Measurements from ENCODE around the gene DIPK1B. TPM values are rescaled to one million over a fixed set of nuclear protein-coding genes. Genes with fewer than 3 reads are reported as not detected.
"Not testable (repeated sequence)": the region's sequence is repeated elsewhere in the genome, so short reads cannot be mapped to it uniquely, and the experiment has no call there.

The DIPK1B gene
- total RNA-seq, 1 donor from 2014 or later: 11.0 TPM

GRCh38 chr9:136707011-136707410, 5.4 kb upstream of the DIPK1B start:
- Histone ChIP-seq H3K9me3 (ENCODE audit: control insufficient read depth in 3 of 3, low read length in 3 of 3) (no peaks in the 10 kb centered on the region), H3K36me3 (ENCODE audit: control insufficient read depth in 3 of 3, insufficient read depth in 3 of 3, low read length in 3 of 3) (no peaks in the 10 kb centered on the region), H3K27ac (ENCODE audit: low read depth, low read length) (no peak overlapping the region), H3K4me3 (ENCODE audit: low read length in 3 of 3) (no peak overlapping the region), H3K4me1 (ENCODE audit: control insufficient read depth in 3 of 3, insufficient read depth in 3 of 3, low read length in 3 of 3) (peaks cover 4 to 5% (median 5%) of the 10 kb centered on the region in 3 donors), H3K27me3 (ENCODE audit: control insufficient read depth in 3 of 3, insufficient read depth in 3 of 3, low read length in 3 of 3) (peaks cover 9 to 21% (median 18%) of the 10 kb centered on the region in 3 donors), H3K9ac (ENCODE audit: low read depth in 1 of 3, low read length in 3 of 3) (no peak overlapping the region)

- no peaks in the 10 kb centered on the region for H3K36me3 ChIP-seq (ENCODE audit: control insufficient read depth in 3 of 3, insufficient read depth in 3 of 3, low read length in 3 of 3)
- peaks cover 4 to 6% (median 5%) of the 10 kb centered on the region in 3 donors for H3K4me1 ChIP-seq (ENCODE audit: control insufficient read depth in 3 of 3, insufficient read depth in 3 of 3, low read length in 3 of 3)
- H3K9me3 ChIP-seq (ENCODE audit: control insufficient read depth in 3 of 3, low read length in 3 of 3): no peaks in the 10 kb centered on the region
- no peak overlapping the region for H3K4me3 ChIP-seq (ENCODE audit: low read length in 3 of 3)
- peaks cover 13 to 22% (median 20%) of the 10 kb centered on the region in 3 donors for H3K27me3 ChIP-seq (ENCODE audit: control insufficient read depth in 3 of 3, insufficient read depth in 3 of 3, low read length in 3 of 3)
- no peak overlapping the region for H3K27ac ChIP-seq (ENCODE audit: low read depth, low read length)
- H3K9ac ChIP-seq (ENCODE audit: low read depth in 1 of 3, low read length in 3 of 3): no peak overlapping the region
Measured at GRCh38 chr9:136707849-136708517, 4.4 kb upstream of the DIPK1B start.

- Histone ChIP-seq H3K27ac (ENCODE audit: low read depth, low read length) (no peak overlapping the region), H3K4me1 (ENCODE audit: control insufficient read depth in 3 of 3, insufficient read depth in 3 of 3, low read length in 3 of 3) (peaks cover 5 to 18% (median 16%) of the 10 kb centered on the region in 3 donors), H3K9ac (ENCODE audit: low read depth in 1 of 3, low read length in 3 of 3) (no peak overlapping the region), H3K27me3 (ENCODE audit: control insufficient read depth in 3 of 3, insufficient read depth in 3 of 3, low read length in 3 of 3) (peaks cover 27 to 38% (median 36%) of the 10 kb centered on the region in 3 donors), H3K36me3 (ENCODE audit: control insufficient read depth in 3 of 3, insufficient read depth in 3 of 3, low read length in 3 of 3) (no peaks in the 10 kb centered on the region), H3K4me3 (ENCODE audit: low read length in 3 of 3) (no peak overlapping the region), H3K9me3 (ENCODE audit: control insufficient read depth in 3 of 3, low read length in 3 of 3) (no peaks in the 10 kb centered on the region)
Measured at GRCh38 chr9:136709454-136710109, 2.8 kb upstream of the DIPK1B start.

GRCh38 chr9:136710543-136710942, 1.8 kb upstream of the DIPK1B start:
- no peak overlapping the region for H3K9ac ChIP-seq (ENCODE audit: low read depth in 1 of 3, low read length in 3 of 3)
- no peak overlapping the region for H3K27ac ChIP-seq (ENCODE audit: low read depth, low read length)
- peaks cover 34 to 41% (median 40%) of the 10 kb centered on the region in 3 donors for H3K27me3 ChIP-seq (ENCODE audit: control insufficient read depth in 3 of 3, insufficient read depth in 3 of 3, low read length in 3 of 3)
- no peak overlapping the region for H3K4me3 ChIP-seq (ENCODE audit: low read length in 3 of 3)
- H3K36me3 ChIP-seq (ENCODE audit: control insufficient read depth in 3 of 3, insufficient read depth in 3 of 3, low read length in 3 of 3): no peaks in the 10 kb centered on the region
- H3K9me3 ChIP-seq (ENCODE audit: control insufficient read depth in 3 of 3, low read length in 3 of 3): no peaks in the 10 kb centered on the region
- peaks cover 9 to 24% (median 23%) of the 10 kb centered on the region in 3 donors for H3K4me1 ChIP-seq (ENCODE audit: control insufficient read depth in 3 of 3, insufficient read depth in 3 of 3, low read length in 3 of 3)

- Histone ChIP-seq H3K4me1 (ENCODE audit: control insufficient read depth in 3 of 3, insufficient read depth in 3 of 3, low read length in 3 of 3) (peaks cover 9 to 27% (median 23%) of the 10 kb centered on the region in 3 donors), H3K27me3 (ENCODE audit: control insufficient read depth in 3 of 3, insufficient read depth in 3 of 3, low read length in 3 of 3) (peaks cover 38 to 45% (median 44%) of the 10 kb centered on the region in 3 donors)
- H3K27ac ChIP-seq (ENCODE audit: low read depth, low read length); H3K36me3 ChIP-seq (ENCODE audit: control insufficient read depth in 3 of 3, insufficient read depth in 3 of 3, low read length in 3 of 3); H3K9ac ChIP-seq (ENCODE audit: low read depth in 1 of 3, low read length in 3 of 3); H3K9me3 ChIP-seq (ENCODE audit: control insufficient read depth in 3 of 3, low read length in 3 of 3); H3K4me3 ChIP-seq (ENCODE audit: low read length in 3 of 3): not testable (repeated sequence)
Measured at GRCh38 chr9:136711219-136711648, 1.1 kb upstream of the DIPK1B start.

- Histone ChIP-seq H3K27ac (ENCODE audit: low read depth, low read length) (no peak overlapping the region), H3K9ac (ENCODE audit: low read depth in 1 of 3, low read length in 3 of 3) (peak overlapping the region in 1 of 3 donors; percentile 25), H3K4me1 (ENCODE audit: control insufficient read depth in 3 of 3, insufficient read depth in 3 of 3, low read length in 3 of 3) (peaks cover 9 to 27% (median 23%) of the 10 kb centered on the region in 3 donors), H3K27me3 (ENCODE audit: control insufficient read depth in 3 of 3, insufficient read depth in 3 of 3, low read length in 3 of 3) (peaks cover 41 to 43% (median 41%) of the 10 kb centered on the region in 3 donors), H3K4me3 (ENCODE audit: low read length in 3 of 3) (peak overlapping the region in 2 of 3 donors; percentile 13 to 14), H3K9me3 (ENCODE audit: control insufficient read depth in 3 of 3, low read length in 3 of 3) (no peaks in the 10 kb centered on the region), H3K36me3 (ENCODE audit: control insufficient read depth in 3 of 3, insufficient read depth in 3 of 3, low read length in 3 of 3) (no peaks in the 10 kb centered on the region)
Measured at GRCh38 chr9:136712690-136713544, 545 bp downstream of the DIPK1B start.

GRCh38 chr9:136713550-136713949, 1.2 kb downstream of the DIPK1B start:
- no peaks in the 10 kb centered on the region for H3K36me3 ChIP-seq (ENCODE audit: control insufficient read depth in 3 of 3, insufficient read depth in 3 of 3, low read length in 3 of 3)
- H3K27ac ChIP-seq (ENCODE audit: low read depth, low read length): no peak overlapping the region
- peaks cover 41 to 43% (median 41%) of the 10 kb centered on the region in 3 donors for H3K27me3 ChIP-seq (ENCODE audit: control insufficient read depth in 3 of 3, insufficient read depth in 3 of 3, low read length in 3 of 3)
- H3K9ac ChIP-seq (ENCODE audit: low read depth in 1 of 3, low read length in 3 of 3): peak overlapping the region in 1 of 3 donors; percentile 45
- peak overlapping the region in 2 of 3 donors; percentile 13 to 14 for H3K4me3 ChIP-seq (ENCODE audit: low read length in 3 of 3)
- no peaks in the 10 kb centered on the region for H3K9me3 ChIP-seq (ENCODE audit: control insufficient read depth in 3 of 3, low read length in 3 of 3)
- H3K4me1 ChIP-seq (ENCODE audit: control insufficient read depth in 3 of 3, insufficient read depth in 3 of 3, low read length in 3 of 3): peaks cover 9 to 27% (median 23%) of the 10 kb centered on the region in 3 donors

GRCh38 chr9:136714096-136714892, 1.9 kb downstream of the DIPK1B start:
- Histone ChIP-seq H3K4me1 (ENCODE audit: control insufficient read depth in 3 of 3, insufficient read depth in 3 of 3, low read length in 3 of 3) (peaks cover 9 to 30% (median 25%) of the 10 kb centered on the region in 3 donors), H3K9me3 (ENCODE audit: control insufficient read depth in 3 of 3, low read length in 3 of 3) (no peaks in the 10 kb centered on the region), H3K36me3 (ENCODE audit: control insufficient read depth in 3 of 3, insufficient read depth in 3 of 3, low read length in 3 of 3) (no peaks in the 10 kb centered on the region), H3K9ac (ENCODE audit: low read depth in 1 of 3, low read length in 3 of 3) (peak overlapping the region in 1 of 3 donors; percentile 50), H3K27me3 (ENCODE audit: control insufficient read depth in 3 of 3, insufficient read depth in 3 of 3, low read length in 3 of 3) (peaks cover 41 to 43% (median 43%) of the 10 kb centered on the region in 3 donors), H3K4me3 (ENCODE audit: low read length in 3 of 3) (no peak overlapping the region), H3K27ac (ENCODE audit: low read depth, low read length) (no peak overlapping the region)

GRCh38 chr9:136714893-136715274, 2.5 kb downstream of the DIPK1B start:
- no peak overlapping the region for H3K27ac ChIP-seq (ENCODE audit: low read depth, low read length)
- H3K9ac ChIP-seq (ENCODE audit: low read depth in 1 of 3, low read length in 3 of 3): peak overlapping the region in 1 of 3 donors; percentile 50
- no peaks in the 10 kb centered on the region for H3K36me3 ChIP-seq (ENCODE audit: control insufficient read depth in 3 of 3, insufficient read depth in 3 of 3, low read length in 3 of 3)
- H3K4me1 ChIP-seq (ENCODE audit: control insufficient read depth in 3 of 3, insufficient read depth in 3 of 3, low read length in 3 of 3): peaks cover 9 to 32% (median 27%) of the 10 kb centered on the region in 3 donors
- H3K27me3 ChIP-seq (ENCODE audit: control insufficient read depth in 3 of 3, insufficient read depth in 3 of 3, low read length in 3 of 3): peaks cover 38 to 44% (median 43%) of the 10 kb centered on the region in 3 donors
- H3K9me3 ChIP-seq (ENCODE audit: control insufficient read depth in 3 of 3, low read length in 3 of 3): no peaks in the 10 kb centered on the region
- no peak overlapping the region for H3K4me3 ChIP-seq (ENCODE audit: low read length in 3 of 3)
